Measurements from ENCODE around the gene AOC1. TPM values are rescaled to one million over a fixed set of nuclear protein-coding genes. Genes with fewer than 3 reads are reported as not detected.

The AOC1 gene
- total and polyA plus RNA-seq, 2 of the 13 experiments (the other 11 are each of a cell fraction or from before 2014, with no cell fraction given), result not detected

GRCh38 chr7:150814328-150815001, 37.9 kb upstream of the AOC1 start (continued):
- TF ChIP-seq SRSF4 (IDR thresholded peaks at IDR 0.05; ENCODE audit: low read depth, low read length, poor library complexity, severe bottlenecking) (no peak), YEATS2 (CRISPR knock-in tag; IDR thresholded peaks at IDR 0.05; ENCODE audit: borderline replicate concordance) (no peak), ZBTB42 (CRISPR knock-in tag; IDR thresholded peaks at IDR 0.05) (no peak), KDM5B (CRISPR knock-in tag; IDR thresholded peaks at IDR 0.05; ENCODE audit: borderline replicate concordance) (no peak), KMT2B (CRISPR knock-in tag; IDR thresholded peaks at IDR 0.05) (no peak)
- TF ChIP-seq, protein P1, sequence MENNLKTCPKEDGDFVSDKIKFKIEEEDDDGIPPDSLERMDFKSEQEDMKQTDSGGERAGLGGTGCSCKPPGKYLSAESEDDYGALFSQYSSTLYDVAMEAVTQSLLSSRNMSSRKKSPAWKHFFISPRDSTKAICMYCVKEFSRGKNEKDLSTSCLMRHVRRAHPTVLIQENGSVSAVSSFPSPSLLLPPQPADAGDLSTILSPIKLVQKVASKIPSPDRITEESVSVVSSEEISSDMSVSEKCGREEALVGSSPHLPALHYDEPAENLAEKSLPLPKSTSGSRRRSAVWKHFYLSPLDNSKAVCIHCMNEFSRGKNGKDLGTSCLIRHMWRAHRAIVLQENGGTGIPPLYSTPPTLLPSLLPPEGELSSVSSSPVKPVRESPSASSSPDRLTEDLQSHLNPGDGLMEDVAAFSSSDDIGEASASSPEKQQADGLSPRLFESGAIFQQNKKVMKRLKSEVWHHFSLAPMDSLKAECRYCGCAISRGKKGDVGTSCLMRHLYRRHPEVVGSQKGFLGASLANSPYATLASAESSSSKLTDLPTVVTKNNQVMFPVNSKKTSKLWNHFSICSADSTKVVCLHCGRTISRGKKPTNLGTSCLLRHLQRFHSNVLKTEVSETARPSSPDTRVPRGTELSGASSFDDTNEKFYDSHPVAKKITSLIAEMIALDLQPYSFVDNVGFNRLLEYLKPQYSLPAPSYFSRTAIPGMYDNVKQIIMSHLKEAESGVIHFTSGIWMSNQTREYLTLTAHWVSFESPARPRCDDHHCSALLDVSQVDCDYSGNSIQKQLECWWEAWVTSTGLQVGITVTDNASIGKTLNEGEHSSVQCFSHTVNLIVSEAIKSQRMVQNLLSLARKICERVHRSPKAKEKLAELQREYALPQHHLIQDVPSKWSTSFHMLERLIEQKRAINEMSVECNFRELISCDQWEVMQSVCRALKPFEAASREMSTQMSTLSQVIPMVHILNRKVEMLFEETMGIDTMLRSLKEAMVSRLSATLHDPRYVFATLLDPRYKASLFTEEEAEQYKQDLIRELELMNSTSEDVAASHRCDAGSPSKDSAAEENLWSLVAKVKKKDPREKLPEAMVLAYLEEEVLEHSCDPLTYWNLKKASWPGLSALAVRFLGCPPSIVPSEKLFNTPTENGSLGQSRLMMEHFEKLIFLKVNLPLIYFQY (CRISPR knock-in tag; IDR thresholded peaks at IDR 0.05; ENCODE audit: borderline replicate concordance), result no peak

DNA sequence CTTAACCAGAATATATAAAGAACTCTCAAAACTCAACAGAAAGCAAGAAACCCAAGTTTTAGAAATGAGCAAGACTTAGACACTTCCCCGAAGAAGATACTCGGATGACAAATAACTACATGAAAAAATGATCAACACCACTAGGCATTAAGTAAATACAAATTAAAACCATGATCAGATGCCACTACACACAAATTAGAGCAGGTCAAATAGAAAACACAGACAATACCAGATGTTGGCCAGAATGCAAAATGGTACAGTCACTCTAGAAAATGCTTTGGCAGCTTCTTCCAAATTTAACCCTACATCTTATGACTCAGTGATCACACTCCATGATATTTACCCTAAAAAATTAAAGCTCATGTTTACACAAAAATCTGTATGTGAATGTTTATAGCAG, 33.3 kb upstream of the AOC1 start:
- ATAC-seq, result no peak
- Histone ChIP-seq H3K27me3 (ENCODE audit: control insufficient read depth in 1 of 2, insufficient read depth in 2 of 2, low read length in 2 of 2) (peaks cover 0 to 5% of the 10 kb centered on the region in 2 experiments; a peak in 1 of 5 replicates), H4K20me1 (ENCODE audit: insufficient read depth, low read length) (no peaks in the 10 kb centered on the region), H3K79me2 (ENCODE audit: insufficient read depth, low read length) (no peaks in the 10 kb centered on the region), H3K36me3 (replicated peaks in 1 of 2; ENCODE audit: control insufficient read depth in 1 of 2, insufficient read depth in 2 of 2, low read length in 2 of 2) (no peaks in the 10 kb centered on the region), H3K9me3 (ENCODE audit: low read length) (peaks cover 7% of the 10 kb centered on the region; the same call in 1 of the 2 replicates), H3K4me3 (replicated peaks in 1 of 3; ENCODE audit: insufficient read depth in 1 of 3, low read depth in 2 of 3, low read length in 3 of 3) (no peak overlapping the region), H3K27ac (ENCODE audit: extremely low read length, insufficient read depth, low read length) (no peak overlapping the region), H2AFZ (ENCODE audit: low read length) (no peak overlapping the region), H3K4me1 (ENCODE audit: insufficient read depth, low read length) (no peaks in the 10 kb centered on the region), H3K9ac (ENCODE audit: insufficient read depth, low read depth, low read length) (no peak overlapping the region), H3K4me2 (ENCODE audit: low read depth, low read length) (no peak overlapping the region)
- CTCF ChIA-PET (ENCODE audit: low intra/inter-chr PET ratio, low total read pairs), result no interaction called here
- BruUV-seq (replicated peaks), result no TSS peak
- no peak for DNase-seq (ENCODE audit: low spot score)
- intact Hi-C loops (cut with micrococcal nuclease; ENCODE audit: unreplicated experiment), result no loop called here
- no peak for TF ChIP-seq HNRNPLL (IDR thresholded peaks at IDR 0.05; ENCODE audit: low read depth, low read length, poor library complexity, severe bottlenecking)
- TF ChIP-seq KDM6A (CRISPR knock-in tag; IDR thresholded peaks at IDR 0.05; ENCODE audit: low read depth), result no peak
- no peak for TF ChIP-seq NR1H2 (CRISPR knock-in tag; IDR thresholded peaks at IDR 0.05; ENCODE audit: borderline replicate concordance, low read depth)
- TF ChIP-seq, protein P2, sequence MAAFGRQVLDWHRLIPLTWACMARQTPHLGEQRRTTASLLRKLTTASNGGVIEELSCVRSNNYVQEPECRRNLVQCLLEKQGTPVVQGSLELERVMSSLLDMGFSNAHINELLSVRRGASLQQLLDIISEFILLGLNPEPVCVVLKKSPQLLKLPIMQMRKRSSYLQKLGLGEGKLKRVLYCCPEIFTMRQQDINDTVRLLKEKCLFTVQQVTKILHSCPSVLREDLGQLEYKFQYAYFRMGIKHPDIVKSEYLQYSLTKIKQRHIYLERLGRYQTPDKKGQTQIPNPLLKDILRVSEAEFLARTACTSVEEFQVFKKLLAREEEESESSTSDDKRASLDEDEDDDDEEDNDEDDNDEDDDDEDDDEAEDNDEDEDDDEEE (CRISPR knock-in tag; IDR thresholded peaks at IDR 0.05), result no peak
- POLR2A ChIA-PET, result no interaction called here
- in situ Hi-C loops (cut with HindIII; ENCODE audit: extremely low pct_ligation_motif_present, low pct_unique_long_range_greater_than_20kb), result no loop called here
- FAIRE-seq, result no peak
- WGBS (ENCODE audit: low lambda C conversion rate), result 47% methylated on average over 2 of the region's 2 CpGs

All from HepG2 (cell line).